GM23338 (cell line): Measurements from ENCODE around the gene STXBP2.

Experiments used
- CREB1 ChIP-seq: fragments of 250-450 bp; sonication (Bioruptor Pico); IDR thresholded peaks from 2 replicates; pipeline ENCODE4 v1.5.0; 2020; ENCODE audit warnings: low read depth, mild to moderate bottlenecking, moderate library complexity
- JUNB ChIP-seq: IDR thresholded peaks from one replicate; pipeline ENCODE4 v1.6.1; 2016; ENCODE audit warnings: antibody characterized with exemption; ENCODE audit not compliant: unreplicated experiment
- NANOG ChIP-seq: IDR thresholded peaks from 2 replicates; pipeline ENCODE4 v1.6.1; 2016; ENCODE audit warnings: antibody characterized with exemption, borderline replicate concordance
- TF ChIP-seq, protein P1 (sequence below), 2 experiments: fragments of 200-600 bp in 1 of 2; sonication (generic) in 1 of 2; conservative IDR thresholded peaks; 2 replicates each; pipeline versions ENCODE4 v1.5.1 to v1.6.1; 2016 to 2017; ENCODE audit warnings: antibody characterized with exemption in 2 of 2, low read depth in 2 of 2, mild to moderate bottlenecking in 2 of 2, moderate library complexity in 1 of 2

DNA sequence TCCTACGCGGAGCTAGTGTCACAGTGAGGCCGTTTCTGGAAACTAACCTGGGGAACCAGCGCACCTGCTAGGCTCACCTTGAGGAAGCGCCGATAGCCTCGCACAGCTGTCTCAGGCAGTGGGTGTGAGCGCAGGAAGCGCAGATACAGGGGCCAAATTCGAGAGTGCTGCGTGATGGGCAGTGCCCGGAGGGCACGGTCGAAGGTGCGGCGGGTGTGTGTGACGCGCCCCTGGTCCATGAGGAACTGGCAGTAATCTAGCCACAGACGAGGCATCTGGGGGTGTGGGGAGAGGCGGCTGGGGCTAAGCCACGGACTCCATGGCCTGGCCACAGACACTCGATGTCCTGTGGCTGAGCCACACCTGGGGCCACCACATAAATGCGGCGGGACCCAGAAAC, 9.7 kb upstream of the STXBP2 start:
- TF ChIP-seq, protein P1, sequence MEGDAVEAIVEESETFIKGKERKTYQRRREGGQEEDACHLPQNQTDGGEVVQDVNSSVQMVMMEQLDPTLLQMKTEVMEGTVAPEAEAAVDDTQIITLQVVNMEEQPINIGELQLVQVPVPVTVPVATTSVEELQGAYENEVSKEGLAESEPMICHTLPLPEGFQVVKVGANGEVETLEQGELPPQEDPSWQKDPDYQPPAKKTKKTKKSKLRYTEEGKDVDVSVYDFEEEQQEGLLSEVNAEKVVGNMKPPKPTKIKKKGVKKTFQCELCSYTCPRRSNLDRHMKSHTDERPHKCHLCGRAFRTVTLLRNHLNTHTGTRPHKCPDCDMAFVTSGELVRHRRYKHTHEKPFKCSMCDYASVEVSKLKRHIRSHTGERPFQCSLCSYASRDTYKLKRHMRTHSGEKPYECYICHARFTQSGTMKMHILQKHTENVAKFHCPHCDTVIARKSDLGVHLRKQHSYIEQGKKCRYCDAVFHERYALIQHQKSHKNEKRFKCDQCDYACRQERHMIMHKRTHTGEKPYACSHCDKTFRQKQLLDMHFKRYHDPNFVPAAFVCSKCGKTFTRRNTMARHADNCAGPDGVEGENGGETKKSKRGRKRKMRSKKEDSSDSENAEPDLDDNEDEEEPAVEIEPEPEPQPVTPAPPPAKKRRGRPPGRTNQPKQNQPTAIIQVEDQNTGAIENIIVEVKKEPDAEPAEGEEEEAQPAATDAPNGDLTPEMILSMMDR (conservative IDR thresholded peaks at IDR 0.05; ENCODE audit: low read depth in 2 of 2): no peak
- TF ChIP-seq NANOG (no peak), CREB1 (no peak), JUNB (no peak)
